ENCODE data around the gene ENDOV. TPM values are rescaled to one million over a fixed set of nuclear protein-coding genes. Genes with fewer than 3 reads are reported as not detected.

The ENDOV gene
- total RNA-seq, 2 experiments from 2014 or later, result 10.1 to 12.0 TPM

GRCh38 chr17:80478487-80479245, 63.7 kb downstream of the ENDOV start:
- Mint-ChIP-seq H3K36me3 (ENCODE audit: low read depth) (no peaks in the 10 kb centered on the region), H3K4me3 (peak overlapping the region; percentile 64), H3K4me1 (ENCODE audit: low read depth) (peaks cover 15% of the 10 kb centered on the region), H3K27me3 (peaks cover 66% of the 10 kb centered on the region), H3K9me3 (no peaks in the 10 kb centered on the region), H3K27ac (no peak overlapping the region)
- Histone ChIP-seq H3K9me3 (ENCODE audit: control insufficient read depth in 1 of 2, insufficient read depth in 1 of 2, low read length in 2 of 2) (peaks cover 0 to 24% of the 10 kb centered on the region in 2 experiments), H3K36me3 (ENCODE audit: insufficient read depth, low read length) (no peaks in the 10 kb centered on the region), H3K27me3 (ENCODE audit: control insufficient read depth in 1 of 2, insufficient read depth in 2 of 2, low read length in 2 of 2) (peaks cover 68 to 80% of the 10 kb centered on the region in 2 experiments), H3K27ac (ENCODE audit: low read depth in 1 of 2, low read length in 2 of 2) (no peak overlapping the region), H3K4me3 (ENCODE audit: low read length) (no peak overlapping the region), H3K4me1 (ENCODE audit: insufficient read depth, low read length) (peaks cover 44% of the 10 kb centered on the region)
- peak in 1 of 14 experiments; percentile 9 for DNase-seq
- intact Hi-C loops (cut with DNase I, micrococcal nuclease), result loop anchor here (1.0 to 5.0 kb wide), 2 partner anchors 421 to 494 kb away; no protein-coding TSS in a partner anchor
- ChIA-PET CTCF (interaction anchor here (0.5 kb wide), 1 partner anchor 62 kb away, joined by 3 read pairs; no protein-coding TSS in a partner anchor), POLR2A (no interaction called here)
- TF ChIP-seq, protein P1, sequence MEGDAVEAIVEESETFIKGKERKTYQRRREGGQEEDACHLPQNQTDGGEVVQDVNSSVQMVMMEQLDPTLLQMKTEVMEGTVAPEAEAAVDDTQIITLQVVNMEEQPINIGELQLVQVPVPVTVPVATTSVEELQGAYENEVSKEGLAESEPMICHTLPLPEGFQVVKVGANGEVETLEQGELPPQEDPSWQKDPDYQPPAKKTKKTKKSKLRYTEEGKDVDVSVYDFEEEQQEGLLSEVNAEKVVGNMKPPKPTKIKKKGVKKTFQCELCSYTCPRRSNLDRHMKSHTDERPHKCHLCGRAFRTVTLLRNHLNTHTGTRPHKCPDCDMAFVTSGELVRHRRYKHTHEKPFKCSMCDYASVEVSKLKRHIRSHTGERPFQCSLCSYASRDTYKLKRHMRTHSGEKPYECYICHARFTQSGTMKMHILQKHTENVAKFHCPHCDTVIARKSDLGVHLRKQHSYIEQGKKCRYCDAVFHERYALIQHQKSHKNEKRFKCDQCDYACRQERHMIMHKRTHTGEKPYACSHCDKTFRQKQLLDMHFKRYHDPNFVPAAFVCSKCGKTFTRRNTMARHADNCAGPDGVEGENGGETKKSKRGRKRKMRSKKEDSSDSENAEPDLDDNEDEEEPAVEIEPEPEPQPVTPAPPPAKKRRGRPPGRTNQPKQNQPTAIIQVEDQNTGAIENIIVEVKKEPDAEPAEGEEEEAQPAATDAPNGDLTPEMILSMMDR (IDR thresholded peaks at IDR 0.05), result no peak
- no peak for ATAC-seq (ENCODE audit: poor library complexity)

DNA sequence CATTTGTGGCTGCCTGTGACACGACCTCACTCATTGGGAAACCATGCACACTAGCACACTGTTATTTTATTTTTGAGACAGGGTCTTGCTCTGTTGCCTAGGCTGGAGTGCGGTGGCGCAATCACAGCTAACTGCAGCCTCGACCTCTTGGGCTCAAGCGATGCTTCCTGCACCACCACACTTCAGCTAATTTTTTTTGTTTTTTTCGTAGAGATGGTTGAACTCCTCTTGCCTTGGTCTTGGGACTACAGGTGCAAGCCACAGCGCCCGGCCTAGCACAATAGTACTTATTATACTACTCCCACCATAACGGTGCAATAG, 64.2 kb downstream of the ENDOV start:
- intact Hi-C loops (cut with DNase I, micrococcal nuclease), result loop anchor here in 1 of 2 experiments (5.0 kb wide), 1 partner anchor 493 kb away; no protein-coding TSS in a partner anchor
- ChIA-PET POLR2A (no interaction called here), CTCF (interaction anchor here (0.5 kb wide), 1 partner anchor 63 kb away, joined by 3 read pairs; no protein-coding TSS in a partner anchor)
- Histone ChIP-seq H3K4me3 (ENCODE audit: low read length) (no peak overlapping the region), H3K27me3 (ENCODE audit: control insufficient read depth in 1 of 2, insufficient read depth in 2 of 2, low read length in 2 of 2) (peaks cover 63 to 75% of the 10 kb centered on the region in 2 experiments), H3K9me3 (ENCODE audit: control insufficient read depth in 1 of 2, insufficient read depth in 1 of 2, low read length in 2 of 2) (peaks cover 0 to 19% of the 10 kb centered on the region in 2 experiments), H3K27ac (ENCODE audit: low read depth in 1 of 2, low read length in 2 of 2) (no peak overlapping the region), H3K36me3 (ENCODE audit: insufficient read depth, low read length) (no peaks in the 10 kb centered on the region), H3K4me1 (ENCODE audit: insufficient read depth, low read length) (peaks cover 42% of the 10 kb centered on the region)
- Mint-ChIP-seq H3K4me1 (ENCODE audit: low read depth) (peaks cover 13% of the 10 kb centered on the region), H3K36me3 (ENCODE audit: low read depth) (no peaks in the 10 kb centered on the region), H3K9me3 (no peaks in the 10 kb centered on the region), H3K27ac (no peak overlapping the region), H3K4me3 (peak overlapping the region; percentile 64), H3K27me3 (peaks cover 64% of the 10 kb centered on the region)
- DNase-seq (no peak), ATAC-seq (ENCODE audit: poor library complexity) (no peak)
- TF ChIP-seq, protein P1 (IDR thresholded peaks at IDR 0.05), result no peak

- ATAC-seq (ENCODE audit: poor library complexity) (no peak), DNase-seq (no peak)
- H3K27me3 ChIP-seq (ENCODE audit: control insufficient read depth in 1 of 2, insufficient read depth in 2 of 2, low read length in 2 of 2), result peaks cover 52 to 64% of the 10 kb centered on the region in 2 experiments
- Mint-ChIP-seq H3K4me3 (peak overlapping the region; percentile 1), H3K36me3 (ENCODE audit: low read depth) (no peaks in the 10 kb centered on the region), H3K4me1 (ENCODE audit: low read depth) (peaks cover 3% of the 10 kb centered on the region), H3K27ac (no peak overlapping the region), H3K9me3 (no peaks in the 10 kb centered on the region), H3K27me3 (peaks cover 53% of the 10 kb centered on the region)
- ChIA-PET CTCF (no interaction called here), POLR2A (no interaction called here)
- no peak overlapping the region for H3K4me3 ChIP-seq (ENCODE audit: low read length)
- intact Hi-C loops (cut with DNase I, micrococcal nuclease), result no loop called here
- H3K36me3 ChIP-seq (ENCODE audit: insufficient read depth, low read length), result no peaks in the 10 kb centered on the region
- TF ChIP-seq, protein P1 (IDR thresholded peaks at IDR 0.05), result no peak
- peaks cover 32% of the 10 kb centered on the region for H3K4me1 ChIP-seq (ENCODE audit: insufficient read depth, low read length)
- no peak overlapping the region for H3K27ac ChIP-seq (ENCODE audit: low read depth in 1 of 2, low read length in 2 of 2)
- H3K9me3 ChIP-seq (ENCODE audit: control insufficient read depth in 1 of 2, insufficient read depth in 1 of 2, low read length in 2 of 2), result peaks cover 0 to 11% of the 10 kb centered on the region in 2 experiments
These were observed 65.3 kb downstream of the ENDOV start for GRCh38 chr17:80480248-80480647.

All from CD4-positive, alpha-beta T cell (primary cell).